ENCODE data around the gene SLIRP.

GRCh38 chr14:77667331-77667730 lies 40.6 kb upstream of the SLIRP start:
- TF ChIP-seq CTCF (conservative IDR thresholded peaks at IDR 0.05 in 1 of 2, IDR thresholded peaks at IDR 0.05 in 1 of 2; ENCODE audit: low read depth in 1 of 2, low read length in 2 of 2) (no peak), EZH2 (IDR thresholded peaks at IDR 0.05; ENCODE audit: low read length, missing control alignments) (no peak)
